Measurements from ENCODE around the gene SLC35E2B. TPM values are rescaled to one million over a fixed set of nuclear protein-coding genes. Genes with fewer than 3 reads are reported as not detected.
"Not testable (repeated sequence)": the region's sequence is repeated elsewhere in the genome, so short reads cannot be mapped to it uniquely, and the experiment has no call there.

Gene SLC35E2B
- total RNA-seq, 1 experiment from 2014 or later = 51.3 TPM

GRCh38 chr1:1638528-1638927 is 54.1 kb downstream of the SLC35E2B start:
- H3K4me3 Mint-ChIP-seq; DNase-seq (ENCODE audit: low spot score); H3K4me1 Mint-ChIP-seq; H3K9me3 Mint-ChIP-seq; ATAC-seq; H3K27ac Mint-ChIP-seq; H3K36me3 Mint-ChIP-seq; POLR2A ChIA-PET; H3K27me3 Mint-ChIP-seq (ENCODE audit: low read depth); CTCF ChIA-PET: not testable (repeated sequence)

- DNase-seq (ENCODE audit: low spot score); H3K36me3 Mint-ChIP-seq; H3K27me3 Mint-ChIP-seq (ENCODE audit: low read depth); H3K4me3 Mint-ChIP-seq; H3K4me1 Mint-ChIP-seq; H3K27ac Mint-ChIP-seq; ATAC-seq; CTCF ChIA-PET; POLR2A ChIA-PET; H3K9me3 Mint-ChIP-seq: not testable (repeated sequence)
These were observed 55.1 kb downstream of the SLC35E2B start for GRCh38 chr1:1637479-1637875.

GRCh38 chr1:1636621-1637478 is 55.7 kb downstream of the SLC35E2B start:
- POLR2A ChIA-PET; H3K36me3 Mint-ChIP-seq; H3K27me3 Mint-ChIP-seq (ENCODE audit: low read depth); H3K27ac Mint-ChIP-seq; H3K4me1 Mint-ChIP-seq; H3K4me3 Mint-ChIP-seq; H3K9me3 Mint-ChIP-seq; ATAC-seq; DNase-seq (ENCODE audit: low spot score); CTCF ChIA-PET: not testable (repeated sequence)

DNA sequence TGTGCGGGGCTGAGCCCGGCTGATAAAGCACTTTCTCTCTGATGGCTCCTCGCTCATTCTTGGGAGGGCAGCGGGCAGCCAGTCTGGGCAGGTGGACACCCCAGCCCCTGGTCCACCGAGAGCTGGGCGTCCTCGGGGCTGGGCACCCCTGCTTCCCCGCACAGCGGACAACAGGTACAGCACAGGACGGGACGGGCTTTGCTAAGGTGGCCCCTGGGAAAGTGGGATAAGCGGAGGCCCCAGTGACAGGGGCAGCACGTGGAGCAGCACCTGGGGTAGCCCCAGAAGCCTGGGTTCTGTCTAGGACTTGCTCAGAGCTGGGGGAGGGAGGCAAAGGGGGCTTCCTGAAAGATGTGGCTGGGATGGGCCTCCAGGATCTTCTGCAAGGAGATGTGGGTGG is 58.0 kb downstream of the SLC35E2B start:
- POLR2A ChIA-PET; DNase-seq (ENCODE audit: low spot score); H3K27ac Mint-ChIP-seq; H3K36me3 Mint-ChIP-seq; H3K4me3 Mint-ChIP-seq; H3K9me3 Mint-ChIP-seq; ATAC-seq; H3K4me1 Mint-ChIP-seq; CTCF ChIA-PET; H3K27me3 Mint-ChIP-seq (ENCODE audit: low read depth): not testable (repeated sequence)

- H3K36me3 Mint-ChIP-seq; H3K27me3 Mint-ChIP-seq (ENCODE audit: low read depth); H3K27ac Mint-ChIP-seq; POLR2A ChIA-PET; H3K4me1 Mint-ChIP-seq; H3K4me3 Mint-ChIP-seq; H3K9me3 Mint-ChIP-seq; DNase-seq (ENCODE audit: low spot score); ATAC-seq; CTCF ChIA-PET: not testable (repeated sequence)
These were observed 59.2 kb downstream of the SLC35E2B start for GRCh38 chr1:1633409-1633808.

DNA sequence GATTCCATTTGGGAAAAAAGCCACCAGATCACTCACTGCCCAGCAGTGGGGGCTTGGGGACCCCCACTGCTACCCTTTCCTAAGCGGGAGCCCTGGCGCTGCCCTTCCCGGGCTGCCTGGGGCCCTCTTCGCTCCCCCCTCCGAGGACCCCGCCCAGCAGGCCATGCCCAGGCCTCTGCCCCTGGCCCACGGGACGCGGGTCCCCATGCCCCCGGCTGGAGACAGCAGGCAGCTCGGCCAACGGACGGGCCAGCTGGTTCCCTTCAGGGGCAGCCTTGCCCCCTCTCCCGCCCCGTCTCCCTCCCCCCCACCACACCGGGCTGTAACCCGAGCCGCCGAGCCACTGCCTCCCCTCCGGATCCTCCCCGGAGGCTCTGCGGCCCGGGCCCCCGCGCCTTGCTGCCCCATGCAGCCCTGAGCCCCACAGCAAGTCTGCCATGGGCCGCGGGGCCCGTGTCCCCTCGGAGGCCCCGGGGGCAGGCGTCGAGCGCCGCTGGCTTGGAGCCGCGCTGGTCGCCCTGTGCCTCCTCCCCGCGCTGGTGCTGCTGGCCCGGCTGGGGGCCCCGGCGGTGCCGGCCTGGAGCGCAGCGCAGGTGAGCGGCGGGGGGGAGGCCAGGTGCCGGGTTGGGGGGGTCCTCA is 60.7 kb downstream of the SLC35E2B start, which contains the start of gene MMP23B:
TSS of gene MMP23B (plus strand) at position 392 of the 639 bp plus-strand sequence. CDS start at position 438, 46 bp downstream.
- CTCF ChIA-PET = interaction anchor here (0.9 to 1.0 kb wide), 2 partner anchors 11 to 47 kb away, joined by 5 to 6 read pairs; no protein-coding TSS in a partner anchor
- POLR2A ChIA-PET = no interaction called here
- H3K36me3 Mint-ChIP-seq = no peaks in the 10 kb centered on the region
- ATAC-seq = peak; percentile 10
- peaks cover 6% of the 10 kb centered on the region for H3K27me3 Mint-ChIP-seq (ENCODE audit: low read depth)
- TF ChIP-seq GRHL2 (CRISPR knock-in tag; IDR thresholded peaks at IDR 0.05; ENCODE audit: insufficient replicate concordance, severe bottlenecking) (no peak), SP1 (CRISPR knock-in tag; conservative IDR thresholded peaks at IDR 0.05) (0 out of 2 replicates have a peak, but pooled peaks have one; percentile 13), GTF2I (CRISPR knock-in tag; conservative IDR thresholded peaks at IDR 0.05) (no peak), ZNF281 (CRISPR knock-in tag; IDR thresholded peaks at IDR 0.05) (no peak), FOXJ3 (CRISPR knock-in tag; IDR thresholded peaks at IDR 0.05; ENCODE audit: borderline replicate concordance) (no peak), TCF7 (CRISPR knock-in tag; IDR thresholded peaks at IDR 0.05; ENCODE audit: low read depth) (no peak)
- TF ChIP-seq, protein P1, sequence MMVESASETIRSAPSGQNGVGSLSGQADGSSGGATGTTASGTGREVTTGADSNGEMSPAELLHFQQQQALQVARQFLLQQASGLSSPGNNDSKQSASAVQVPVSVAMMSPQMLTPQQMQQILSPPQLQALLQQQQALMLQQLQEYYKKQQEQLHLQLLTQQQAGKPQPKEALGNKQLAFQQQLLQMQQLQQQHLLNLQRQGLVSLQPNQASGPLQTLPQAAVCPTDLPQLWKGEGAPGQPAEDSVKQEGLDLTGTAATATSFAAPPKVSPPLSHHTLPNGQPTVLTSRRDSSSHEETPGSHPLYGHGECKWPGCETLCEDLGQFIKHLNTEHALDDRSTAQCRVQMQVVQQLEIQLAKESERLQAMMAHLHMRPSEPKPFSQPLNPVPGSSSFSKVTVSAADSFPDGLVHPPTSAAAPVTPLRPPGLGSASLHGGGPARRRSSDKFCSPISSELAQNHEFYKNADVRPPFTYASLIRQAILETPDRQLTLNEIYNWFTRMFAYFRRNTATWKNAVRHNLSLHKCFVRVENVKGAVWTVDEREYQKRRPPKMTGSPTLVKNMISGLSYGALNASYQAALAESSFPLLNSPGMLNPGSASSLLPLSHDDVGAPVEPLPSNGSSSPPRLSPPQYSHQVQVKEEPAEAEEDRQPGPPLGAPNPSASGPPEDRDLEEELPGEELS (CRISPR knock-in tag; IDR thresholded peaks at IDR 0.05) = no peak
- TF ChIP-seq, protein P2, sequence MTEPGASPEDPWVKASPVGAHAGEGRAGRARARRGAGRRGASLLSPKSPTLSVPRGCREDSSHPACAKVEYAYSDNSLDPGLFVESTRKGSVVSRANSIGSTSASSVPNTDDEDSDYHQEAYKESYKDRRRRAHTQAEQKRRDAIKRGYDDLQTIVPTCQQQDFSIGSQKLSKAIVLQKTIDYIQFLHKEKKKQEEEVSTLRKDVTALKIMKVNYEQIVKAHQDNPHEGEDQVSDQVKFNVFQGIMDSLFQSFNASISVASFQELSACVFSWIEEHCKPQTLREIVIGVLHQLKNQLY (CRISPR knock-in tag; IDR thresholded peaks at IDR 0.05) = no peak
- peaks cover 2% of the 10 kb centered on the region; the same call in 1 of the 2 replicates for H3K4me1 Mint-ChIP-seq
- no peak within 1 kb of the TSS for H3K27ac Mint-ChIP-seq
- H3K4me3 Mint-ChIP-seq = peak within 1 kb of the TSS; percentile 66
- no peaks in the 10 kb centered on the region for H3K9me3 Mint-ChIP-seq
- peak; percentile 54 for DNase-seq (ENCODE audit: low spot score)
